Measurements from ENCODE around the gene STXBP5L.

DNA sequence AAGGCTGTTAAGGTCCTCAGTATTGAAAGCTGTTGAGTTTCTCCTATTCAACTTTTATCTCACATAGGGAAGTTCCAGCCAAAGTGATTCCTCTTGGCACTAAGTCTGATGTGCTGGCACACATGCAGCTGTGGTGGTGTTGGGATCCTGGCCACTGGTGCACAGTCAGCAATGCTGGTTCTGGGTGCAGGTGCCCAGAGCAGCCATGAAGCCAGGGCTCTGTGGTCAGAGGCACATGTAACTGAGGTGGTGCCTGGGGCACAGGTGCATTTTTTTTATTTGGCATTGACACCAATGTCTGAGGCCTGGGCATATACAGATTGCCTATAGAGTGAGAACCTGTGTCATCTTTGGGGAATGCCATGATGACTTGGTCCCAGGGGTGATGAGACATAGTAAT, 366.4 kb downstream of the STXBP5L start:
- TF ChIP-seq, protein P1, sequence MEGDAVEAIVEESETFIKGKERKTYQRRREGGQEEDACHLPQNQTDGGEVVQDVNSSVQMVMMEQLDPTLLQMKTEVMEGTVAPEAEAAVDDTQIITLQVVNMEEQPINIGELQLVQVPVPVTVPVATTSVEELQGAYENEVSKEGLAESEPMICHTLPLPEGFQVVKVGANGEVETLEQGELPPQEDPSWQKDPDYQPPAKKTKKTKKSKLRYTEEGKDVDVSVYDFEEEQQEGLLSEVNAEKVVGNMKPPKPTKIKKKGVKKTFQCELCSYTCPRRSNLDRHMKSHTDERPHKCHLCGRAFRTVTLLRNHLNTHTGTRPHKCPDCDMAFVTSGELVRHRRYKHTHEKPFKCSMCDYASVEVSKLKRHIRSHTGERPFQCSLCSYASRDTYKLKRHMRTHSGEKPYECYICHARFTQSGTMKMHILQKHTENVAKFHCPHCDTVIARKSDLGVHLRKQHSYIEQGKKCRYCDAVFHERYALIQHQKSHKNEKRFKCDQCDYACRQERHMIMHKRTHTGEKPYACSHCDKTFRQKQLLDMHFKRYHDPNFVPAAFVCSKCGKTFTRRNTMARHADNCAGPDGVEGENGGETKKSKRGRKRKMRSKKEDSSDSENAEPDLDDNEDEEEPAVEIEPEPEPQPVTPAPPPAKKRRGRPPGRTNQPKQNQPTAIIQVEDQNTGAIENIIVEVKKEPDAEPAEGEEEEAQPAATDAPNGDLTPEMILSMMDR (IDR thresholded peaks at IDR 0.05; ENCODE audit: poor library complexity, severe bottlenecking): no peak
- no peak for TF ChIP-seq POLR2AphosphoS5 (IDR thresholded peaks at IDR 0.05)
- no peak for TF ChIP-seq EP300 (conservative IDR thresholded peaks at IDR 0.05; ENCODE audit: poor library complexity, severe bottlenecking)
- TF ChIP-seq, protein P2, sequence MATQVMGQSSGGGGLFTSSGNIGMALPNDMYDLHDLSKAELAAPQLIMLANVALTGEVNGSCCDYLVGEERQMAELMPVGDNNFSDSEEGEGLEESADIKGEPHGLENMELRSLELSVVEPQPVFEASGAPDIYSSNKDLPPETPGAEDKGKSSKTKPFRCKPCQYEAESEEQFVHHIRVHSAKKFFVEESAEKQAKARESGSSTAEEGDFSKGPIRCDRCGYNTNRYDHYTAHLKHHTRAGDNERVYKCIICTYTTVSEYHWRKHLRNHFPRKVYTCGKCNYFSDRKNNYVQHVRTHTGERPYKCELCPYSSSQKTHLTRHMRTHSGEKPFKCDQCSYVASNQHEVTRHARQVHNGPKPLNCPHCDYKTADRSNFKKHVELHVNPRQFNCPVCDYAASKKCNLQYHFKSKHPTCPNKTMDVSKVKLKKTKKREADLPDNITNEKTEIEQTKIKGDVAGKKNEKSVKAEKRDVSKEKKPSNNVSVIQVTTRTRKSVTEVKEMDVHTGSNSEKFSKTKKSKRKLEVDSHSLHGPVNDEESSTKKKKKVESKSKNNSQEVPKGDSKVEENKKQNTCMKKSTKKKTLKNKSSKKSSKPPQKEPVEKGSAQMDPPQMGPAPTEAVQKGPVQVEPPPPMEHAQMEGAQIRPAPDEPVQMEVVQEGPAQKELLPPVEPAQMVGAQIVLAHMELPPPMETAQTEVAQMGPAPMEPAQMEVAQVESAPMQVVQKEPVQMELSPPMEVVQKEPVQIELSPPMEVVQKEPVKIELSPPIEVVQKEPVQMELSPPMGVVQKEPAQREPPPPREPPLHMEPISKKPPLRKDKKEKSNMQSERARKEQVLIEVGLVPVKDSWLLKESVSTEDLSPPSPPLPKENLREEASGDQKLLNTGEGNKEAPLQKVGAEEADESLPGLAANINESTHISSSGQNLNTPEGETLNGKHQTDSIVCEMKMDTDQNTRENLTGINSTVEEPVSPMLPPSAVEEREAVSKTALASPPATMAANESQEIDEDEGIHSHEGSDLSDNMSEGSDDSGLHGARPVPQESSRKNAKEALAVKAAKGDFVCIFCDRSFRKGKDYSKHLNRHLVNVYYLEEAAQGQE (IDR thresholded peaks at IDR 0.05; ENCODE audit: borderline replicate concordance): no peak
- TF ChIP-seq EZH2 (IDR thresholded peaks at IDR 0.05; ENCODE audit: borderline replicate concordance, insufficient read depth, low read length, poor library complexity, severe bottlenecking): no peak
- TF ChIP-seq RAD21 (conservative IDR thresholded peaks at IDR 0.05): no peak
- TF ChIP-seq TAF1 (IDR thresholded peaks at IDR 0.05; ENCODE audit: low read depth): no peak
